K562 (cell line): Measurements from ENCODE around the gene VPS13D. TPM values are rescaled to one million over a fixed set of nuclear protein-coding genes. Genes with fewer than 3 reads are reported as not detected.

ENCODE experiments used
- CREB3 ChIP-seq: fragments of 450-650 bp; conservative IDR thresholded peaks from 2 replicates; pipeline ENCODE4 v1.6.1; 2016; ENCODE audit warnings: missing genetic modification characterization, low read depth, mild to moderate bottlenecking, missing compliant biosample characterization, moderate library complexity
- E2F3 ChIP-seq: fragments of 250-450 bp; sonication (Bioruptor Pico); IDR thresholded peaks from 2 replicates; pipeline ENCODE4 v1.4.0; 2020; ENCODE audit warnings: mild to moderate bottlenecking
- EGR1 ChIP-seq: fragments of 450-650 bp; conservative IDR thresholded peaks from 2 replicates; pipeline ENCODE4 v1.6.1; 2017; ENCODE audit warnings: mild to moderate bottlenecking
- FOXA1 ChIP-seq: fragments of 450-650 bp; IDR thresholded peaks from 2 replicates; pipeline ENCODE4 v1.6.1; 2016; ENCODE audit warnings: mild to moderate bottlenecking, borderline replicate concordance
- HIVEP1 ChIP-seq: fragments of 250-450 bp; sonication (Bioruptor Pico); IDR thresholded peaks from 2 replicates; pipeline ENCODE4 v1.4.0; 2020; ENCODE audit warnings: mild to moderate bottlenecking
- KAT7 ChIP-seq: sonication (generic); formaldehyde crosslinking; IDR thresholded peaks from 2 replicates; pipeline ENCODE4 v1.8.0; 2022; ENCODE audit warnings: missing genetic modification reagents, mild to moderate bottlenecking, borderline replicate concordance
- MCM7 ChIP-seq, 2 experiments: fragments of 450-650 bp; IDR thresholded peaks; 2 replicates each; pipeline ENCODE4 v1.6.1; 2016 to 2018
- MNT ChIP-seq, 2 experiments: fragments of 450-650 bp; conservative IDR thresholded peaks; 2 replicates each; pipeline ENCODE4 v1.6.1; 2017; ENCODE audit warnings: mild to moderate bottlenecking in 2 of 2, moderate library complexity in 2 of 2
- MXI1 ChIP-seq: IDR thresholded peaks from 2 replicates; pipeline ENCODE4 v1.6.1; 2011; ENCODE audit warnings: low read depth, mild to moderate bottlenecking, improper control_type of control experiment, low read length
- NFYB ChIP-seq: IDR thresholded peaks from 2 replicates; pipeline ENCODE4 v1.6.1; 2011; ENCODE audit warnings: mild to moderate bottlenecking, moderate library complexity; ENCODE audit not compliant: insufficient read length; ENCODE audit errors: extremely low read depth
- POLR2G ChIP-seq: fragments of 200-400 bp; formaldehyde crosslinking; IDR thresholded peaks from 2 replicates; pipeline ENCODE4 v1.6.1; 2017; ENCODE audit warnings: low read depth, mild to moderate bottlenecking, antibody characterized with exemption, low read length, moderate library complexity
- SMARCB1 ChIP-seq: IDR thresholded peaks from 2 replicates; pipeline ENCODE4 v1.6.1; 2011; ENCODE audit warnings: improper control_type of control experiment, low read depth; ENCODE audit not compliant: insufficient read length
- SPI1 ChIP-seq: IDR thresholded peaks from 2 replicates; pipeline ENCODE4 v1.6.1; 2011; ENCODE audit warnings: low read depth, low read length, control low read depth, borderline replicate concordance
- SRF ChIP-seq, 2 experiments: fragments of 250-450, 450-650 bp in 1 of 2; sonication (Bioruptor Pico) in 1 of 2; sonication (generic) in 1 of 2; formaldehyde crosslinking; IDR thresholded peaks; 2 replicates each; pipeline versions ENCODE4 v1.5.0 to v1.5.1; 2020 to 2022; ENCODE audit warnings: mild to moderate bottlenecking in 1 of 2, missing genetic modification reagents in 1 of 2
- SUPT5H ChIP-seq: fragments of 450-650 bp; IDR thresholded peaks from 2 replicates; pipeline ENCODE4 v1.6.1; 2016
- THRB ChIP-seq: fragments of 450-650 bp; formaldehyde crosslinking; conservative IDR thresholded peaks from 2 replicates; pipeline ENCODE4 v1.4.0; 2022; ENCODE audit warnings: mild to moderate bottlenecking, missing genetic modification characterization
- TRIM25 ChIP-seq: fragments of 450-650 bp; IDR thresholded peaks from 2 replicates; pipeline ENCODE4 v1.7.0; 2016; ENCODE audit warnings: borderline replicate concordance
- VEZF1 ChIP-seq: fragments of 200-800 bp; sonication (Bioruptor generic); IDR thresholded peaks from 2 replicates; pipeline ENCODE4 v1.6.1; 2017; ENCODE audit warnings: missing genetic modification characterization, missing compliant biosample characterization
- ZNF445 ChIP-seq: fragments of 250-450 bp; sonication (Bioruptor Pico); IDR thresholded peaks from 2 replicates; pipeline ENCODE4 v1.4.0; 2020; ENCODE audit warnings: low read depth, mild to moderate bottlenecking, moderate library complexity
- ZNF655 ChIP-seq: fragments of 250-450 bp; sonication (Bioruptor Pico); IDR thresholded peaks from 2 replicates; pipeline ENCODE4 v1.5.0; 2021
- ZNF766 ChIP-seq: fragments of 200-800 bp; sonication (Bioruptor generic); conservative IDR thresholded peaks from 2 replicates; pipeline ENCODE4 v1.6.1; 2016; ENCODE audit warnings: missing genetic modification characterization, missing compliant biosample characterization
- polyA plus RNA-seq, 8 experiments: library from polyadenylated mRNA; depleted of rRNA in 4 of 8; stranded (reverse) in 5 of 8; unstranded in 3 of 8; fragments of >200 nt; fragmentation: Nextera tagmentation in 2 of 8; fragmentation: Illumina TruSeq in 1 of 8; extraction: Ambion mirVana in 2 of 8; extraction: Trizol in 1 of 8; gene quantifications; 2 replicates each; pipeline versions ENCODE4 v1.2.1 to v1.2.3, GENCODE V29; 2011 to 2014; ENCODE audit warnings: inconsistent platforms in 1 of 8, missing spikeins in 1 of 8
- total RNA-seq, 7 experiments: library from RNA; depleted of rRNA in 6 of 7; stranded (reverse); fragments of >200 nt in 6 of 7; fragmentation: Illumina TruSeq in 2 of 7; extraction: Trizol in 2 of 7; gene quantifications; 2 replicates each; pipeline versions ENCODE4 v1.2.1 to v1.2.3, GENCODE V29; 2011 to 2021; ENCODE audit warnings: low replicate concordance in 1 of 7

VPS13D gene
- total and polyA plus RNA-seq, 9 of the 15 experiments (the other 6 are each of a cell fraction or from before 2014, with no cell fraction given) = 6.1 to 51.5 (median 38.5) TPM

- TF ChIP-seq ZNF766 (CRISPR knock-in tag) (peak; percentile 96), POLR2G (no peak), NFYB (no peak), THRB (peak; percentile 93), HIVEP1 (CRISPR knock-in tag) (no peak), MXI1 (peak; percentile 91), MCM7 (IDR thresholded peaks at IDR 0.05) (no peak), FOXA1 (no peak), MNT (conservative IDR thresholded peaks at IDR 0.05) (peak; percentile 77 to 95), EGR1 (peak; percentile 65), TRIM25 (no peak), CREB3 (tag) (peak; percentile 83; the same call in 1 of the 2 replicates), E2F3 (CRISPR knock-in tag) (no peak), SMARCB1 (no peak), SPI1 (peak; percentile 73), SRF (CRISPR knock-in tag; IDR thresholded peaks at IDR 0.05) (peak in 1 of 2 experiments; percentile 92; a peak in 2 of 4 replicates), SUPT5H (no peak), VEZF1 (CRISPR knock-in tag) (peak; percentile 76), KAT7 (CRISPR knock-in tag) (peak; percentile 75; the same call in 1 of the 2 replicates), ZNF445 (CRISPR knock-in tag) (no peak), ZNF655 (no peak)
These were observed 218.9 kb downstream of the VPS13D start (continued) for GRCh38 chr1:12448746-12449177.
